ENCODE results near the gene TSPAN2.

Gene TSPAN2

DNA sequence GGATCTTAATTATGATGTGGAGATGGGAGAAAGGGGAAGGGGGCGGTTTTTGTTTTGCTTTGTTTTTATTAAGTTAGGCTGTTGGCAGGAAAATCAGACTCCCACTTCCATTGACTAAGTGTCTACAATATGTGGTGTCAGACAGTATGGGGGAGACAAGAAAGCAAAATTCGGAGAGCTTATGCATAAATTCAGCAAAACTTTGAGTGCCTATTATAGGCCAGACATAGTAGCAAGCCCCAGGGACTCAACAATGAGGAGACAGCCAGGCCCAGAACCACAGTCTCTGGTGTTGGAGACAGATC, 835 bp upstream of the TSPAN2 start:
- Histone ChIP-seq H4K20me1 (ENCODE audit: insufficient read depth, low read length, poor library complexity, severe bottlenecking) (no peaks in the 10 kb centered on the region), H3K4me2 (ENCODE audit: low read depth, low read length, poor library complexity, severe bottlenecking) (peak overlapping the region; percentile 66), H3K9me2 (replicated peaks; ENCODE audit: low read depth, low read length) (no peaks in the 10 kb centered on the region), H3K4me1 (ENCODE audit: insufficient read depth, low read length, poor library complexity, severe bottlenecking) (peaks cover 24% of the 10 kb centered on the region), H3K36me3 (ENCODE audit: insufficient read depth, low read length) (no peaks in the 10 kb centered on the region), H3K9me3 (ENCODE audit: insufficient read depth, low read depth, low read length) (0 out of 2 replicates have a peak, but pooled peaks cover 3% of the 10 kb centered on the region), H3K27me3 (ENCODE audit: insufficient read depth, low read length, poor library complexity, severe bottlenecking) (no peaks in the 10 kb centered on the region), H2AFZ (ENCODE audit: low read length) (no peak overlapping the region), H3K4me3 (ENCODE audit: low read length, poor library complexity, severe bottlenecking) (peak overlapping the region; percentile 82), H3F3A (ENCODE audit: low read depth) (no peaks in the 10 kb centered on the region), H3K9ac (ENCODE audit: low read depth, low read length, poor library complexity, severe bottlenecking) (peak overlapping the region; percentile 76), H3K79me2 (ENCODE audit: insufficient read depth, low read length) (no peaks in the 10 kb centered on the region; the same call in 1 of the 2 replicates)
- no peak for TF ChIP-seq EZH2phosphoT487 (IDR thresholded peaks at IDR 0.05; ENCODE audit: borderline replicate concordance)

DNA sequence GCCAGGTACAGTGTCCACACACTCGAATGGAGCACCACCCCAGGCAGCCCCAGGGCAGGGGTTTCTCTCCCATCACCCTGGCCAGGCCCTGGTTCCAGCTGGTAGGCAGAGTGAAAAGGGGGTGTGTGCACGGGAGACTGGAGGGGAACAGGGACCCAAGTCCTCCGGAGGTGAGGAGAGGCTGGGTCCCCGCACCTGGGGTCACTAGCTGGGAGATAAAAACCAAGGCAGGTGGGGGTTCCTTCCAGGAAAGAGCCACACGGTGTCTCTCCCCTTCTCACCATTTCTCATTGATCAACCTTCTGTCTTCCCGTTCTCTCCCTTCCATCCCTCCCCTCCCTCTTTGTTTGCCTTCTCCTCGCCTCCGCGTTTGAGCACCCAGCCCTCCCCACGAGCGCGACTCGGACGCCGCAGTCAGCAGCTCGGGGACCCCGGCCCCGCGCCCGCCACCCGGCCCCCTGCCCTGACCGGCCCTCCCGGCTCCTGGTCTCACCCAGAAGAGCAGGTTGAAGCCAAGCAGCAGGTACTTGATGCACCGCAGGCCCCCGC, 358 bp downstream of the TSPAN2 start:
- Histone ChIP-seq H3K4me1 (ENCODE audit: insufficient read depth, low read length, poor library complexity, severe bottlenecking) (peaks cover 34% of the 10 kb centered on the region), H3K36me3 (ENCODE audit: insufficient read depth, low read length) (no peaks in the 10 kb centered on the region), H3K9me2 (replicated peaks; ENCODE audit: low read depth, low read length) (no peaks in the 10 kb centered on the region), H3K9ac (ENCODE audit: low read depth, low read length, poor library complexity, severe bottlenecking) (peak overlapping the region; percentile 76), H3K79me2 (ENCODE audit: insufficient read depth, low read length) (no peaks in the 10 kb centered on the region; the same call in 1 of the 2 replicates), H3K4me3 (ENCODE audit: low read length, poor library complexity, severe bottlenecking) (peak overlapping the region; percentile 82), H3F3A (ENCODE audit: low read depth) (peaks cover 3% of the 10 kb centered on the region; the same call in 1 of the 2 replicates), H2AFZ (ENCODE audit: low read length) (peak overlapping the region; percentile 39; the same call in 1 of the 2 replicates), H3K4me2 (ENCODE audit: low read depth, low read length, poor library complexity, severe bottlenecking) (peak overlapping the region; percentile 56), H3K27me3 (ENCODE audit: insufficient read depth, low read length, poor library complexity, severe bottlenecking) (no peaks in the 10 kb centered on the region), H4K20me1 (ENCODE audit: insufficient read depth, low read length, poor library complexity, severe bottlenecking) (no peaks in the 10 kb centered on the region), H3K9me3 (ENCODE audit: insufficient read depth, low read depth, low read length) (0 out of 2 replicates have a peak, but pooled peaks cover 3% of the 10 kb centered on the region)
- TF ChIP-seq, protein P1, sequence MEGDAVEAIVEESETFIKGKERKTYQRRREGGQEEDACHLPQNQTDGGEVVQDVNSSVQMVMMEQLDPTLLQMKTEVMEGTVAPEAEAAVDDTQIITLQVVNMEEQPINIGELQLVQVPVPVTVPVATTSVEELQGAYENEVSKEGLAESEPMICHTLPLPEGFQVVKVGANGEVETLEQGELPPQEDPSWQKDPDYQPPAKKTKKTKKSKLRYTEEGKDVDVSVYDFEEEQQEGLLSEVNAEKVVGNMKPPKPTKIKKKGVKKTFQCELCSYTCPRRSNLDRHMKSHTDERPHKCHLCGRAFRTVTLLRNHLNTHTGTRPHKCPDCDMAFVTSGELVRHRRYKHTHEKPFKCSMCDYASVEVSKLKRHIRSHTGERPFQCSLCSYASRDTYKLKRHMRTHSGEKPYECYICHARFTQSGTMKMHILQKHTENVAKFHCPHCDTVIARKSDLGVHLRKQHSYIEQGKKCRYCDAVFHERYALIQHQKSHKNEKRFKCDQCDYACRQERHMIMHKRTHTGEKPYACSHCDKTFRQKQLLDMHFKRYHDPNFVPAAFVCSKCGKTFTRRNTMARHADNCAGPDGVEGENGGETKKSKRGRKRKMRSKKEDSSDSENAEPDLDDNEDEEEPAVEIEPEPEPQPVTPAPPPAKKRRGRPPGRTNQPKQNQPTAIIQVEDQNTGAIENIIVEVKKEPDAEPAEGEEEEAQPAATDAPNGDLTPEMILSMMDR (conservative IDR thresholded peaks at IDR 0.05; ENCODE audit: low read length): no peak
- no peak for TF ChIP-seq EZH2phosphoT487 (IDR thresholded peaks at IDR 0.05; ENCODE audit: borderline replicate concordance)

DNA sequence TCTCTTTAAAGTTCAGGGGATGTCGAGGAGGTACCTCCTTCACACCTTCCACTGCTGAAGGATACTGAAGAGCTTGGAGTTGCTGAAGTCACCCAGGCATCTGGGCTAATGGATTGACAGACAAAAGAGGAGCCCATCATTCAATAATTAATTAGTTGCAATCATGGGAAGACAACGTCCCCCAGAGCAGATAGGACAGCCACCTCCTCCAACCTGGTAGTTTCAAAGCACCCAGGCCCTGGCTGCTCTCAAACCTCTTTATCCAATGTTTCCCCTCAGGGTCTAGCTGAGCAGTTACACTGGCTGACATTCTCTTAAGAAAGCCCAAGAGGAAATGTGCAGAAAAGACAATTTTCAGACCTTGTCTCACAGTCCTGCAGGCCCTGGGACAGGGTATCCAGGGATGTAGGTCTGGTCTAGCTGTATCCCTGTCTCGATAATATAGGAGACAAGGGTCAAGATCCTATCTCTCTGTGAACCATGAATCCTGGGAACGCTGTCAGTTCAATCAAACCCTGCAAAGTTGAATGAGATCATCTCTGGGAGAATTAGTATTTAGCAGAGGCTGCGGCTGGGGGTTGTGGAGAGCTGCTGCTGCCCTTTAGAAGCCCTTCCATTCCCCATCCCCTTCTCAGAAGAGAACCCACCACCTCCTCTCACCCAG, 1.1 kb downstream of the TSPAN2 start:
- Histone ChIP-seq H3K9me3 (ENCODE audit: insufficient read depth, low read depth, low read length) (0 out of 2 replicates have a peak, but pooled peaks cover 3% of the 10 kb centered on the region), H4K20me1 (ENCODE audit: insufficient read depth, low read length, poor library complexity, severe bottlenecking) (no peaks in the 10 kb centered on the region), H2AFZ (ENCODE audit: low read length) (no peak overlapping the region), H3K9me2 (replicated peaks; ENCODE audit: low read depth, low read length) (no peaks in the 10 kb centered on the region), H3K9ac (ENCODE audit: low read depth, low read length, poor library complexity, severe bottlenecking) (peak overlapping the region; percentile 76), H3K79me2 (ENCODE audit: insufficient read depth, low read length) (no peaks in the 10 kb centered on the region; the same call in 1 of the 2 replicates), H3K36me3 (ENCODE audit: insufficient read depth, low read length) (no peaks in the 10 kb centered on the region), H3K4me2 (ENCODE audit: low read depth, low read length, poor library complexity, severe bottlenecking) (peak overlapping the region; percentile 56), H3K4me1 (ENCODE audit: insufficient read depth, low read length, poor library complexity, severe bottlenecking) (peaks cover 34% of the 10 kb centered on the region), H3F3A (ENCODE audit: low read depth) (peaks cover 3% of the 10 kb centered on the region; the same call in 1 of the 2 replicates), H3K27me3 (ENCODE audit: insufficient read depth, low read length, poor library complexity, severe bottlenecking) (no peaks in the 10 kb centered on the region), H3K4me3 (ENCODE audit: low read length, poor library complexity, severe bottlenecking) (peak overlapping the region; percentile 82)
- TF ChIP-seq, protein P1 (conservative IDR thresholded peaks at IDR 0.05; ENCODE audit: low read length): no peak
- TF ChIP-seq EZH2phosphoT487 (IDR thresholded peaks at IDR 0.05; ENCODE audit: borderline replicate concordance): no peak
